ENCODE results near the gene PCDH9.

The PCDH9 gene

GRCh38 chr13:66680031-66680430, 550.1 kb downstream of the PCDH9 start:
- Histone ChIP-seq H3K9ac (ENCODE audit: low read length) (no peak overlapping the region), H3K4me1 (ENCODE audit: control insufficient read depth, insufficient read depth, low read length) (no peaks in the 10 kb centered on the region), H3K27ac (ENCODE audit: low read depth, low read length) (no peak overlapping the region), H3K27me3 (ENCODE audit: control insufficient read depth, insufficient read depth, low read length) (no peaks in the 10 kb centered on the region), H3K4me3 (ENCODE audit: low read length) (no peak overlapping the region), H3K36me3 (ENCODE audit: control insufficient read depth, insufficient read depth, low read length) (no peaks in the 10 kb centered on the region)

DNA sequence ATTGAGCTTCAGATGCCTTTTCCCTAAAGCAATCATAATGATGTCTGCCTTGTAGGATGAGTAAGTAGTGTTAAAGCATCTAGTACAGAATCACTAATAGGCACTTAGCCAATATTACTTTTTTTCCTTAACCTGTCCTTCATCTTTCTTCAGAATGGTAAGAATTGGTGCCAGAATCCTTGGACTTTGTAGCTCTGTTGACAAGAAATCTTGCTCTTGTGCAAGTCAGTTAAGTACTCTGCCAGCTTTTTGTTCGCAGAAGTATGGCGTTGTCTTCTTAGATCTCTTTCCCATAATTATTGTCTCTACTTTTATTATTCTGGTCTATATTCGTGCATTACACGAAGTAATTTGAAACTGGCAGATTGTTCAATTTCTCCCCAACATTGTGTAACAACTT, 554.5 kb downstream of the PCDH9 start:
- H3K27me3 ChIP-seq (ENCODE audit: control insufficient read depth, insufficient read depth, low read length) = no peaks in the 10 kb centered on the region
- H3K27ac ChIP-seq (ENCODE audit: low read depth, low read length) = no peak overlapping the region
- no peaks in the 10 kb centered on the region for H3K36me3 ChIP-seq (ENCODE audit: control insufficient read depth, insufficient read depth, low read length)
- no peak overlapping the region for H3K9ac ChIP-seq (ENCODE audit: low read length)
- H3K4me1 ChIP-seq (ENCODE audit: control insufficient read depth, insufficient read depth, low read length) = no peaks in the 10 kb centered on the region
- H3K4me3 ChIP-seq (ENCODE audit: low read length) = no peak overlapping the region

GRCh38 chr13:66673401-66673800, 556.7 kb downstream of the PCDH9 start:
- no peak overlapping the region for H3K4me3 ChIP-seq (ENCODE audit: low read length)
- no peaks in the 10 kb centered on the region for H3K4me1 ChIP-seq (ENCODE audit: control insufficient read depth, insufficient read depth, low read length)
- H3K27ac ChIP-seq (ENCODE audit: low read depth, low read length) = no peak overlapping the region
- no peaks in the 10 kb centered on the region for H3K27me3 ChIP-seq (ENCODE audit: control insufficient read depth, insufficient read depth, low read length)
- no peaks in the 10 kb centered on the region for H3K36me3 ChIP-seq (ENCODE audit: control insufficient read depth, insufficient read depth, low read length)
- H3K9ac ChIP-seq (ENCODE audit: low read length) = no peak overlapping the region

- H3K27me3 ChIP-seq (ENCODE audit: control insufficient read depth, insufficient read depth, low read length) = no peaks in the 10 kb centered on the region
- no peaks in the 10 kb centered on the region for H3K36me3 ChIP-seq (ENCODE audit: control insufficient read depth, insufficient read depth, low read length)
- H3K27ac ChIP-seq (ENCODE audit: low read depth, low read length) = no peak overlapping the region
- H3K9ac ChIP-seq (ENCODE audit: low read length) = no peak overlapping the region
- H3K4me3 ChIP-seq (ENCODE audit: low read length) = no peak overlapping the region
- H3K4me1 ChIP-seq (ENCODE audit: control insufficient read depth, insufficient read depth, low read length) = no peaks in the 10 kb centered on the region
These were observed 564.1 kb downstream of the PCDH9 start for GRCh38 chr13:66665991-66666390.

DNA sequence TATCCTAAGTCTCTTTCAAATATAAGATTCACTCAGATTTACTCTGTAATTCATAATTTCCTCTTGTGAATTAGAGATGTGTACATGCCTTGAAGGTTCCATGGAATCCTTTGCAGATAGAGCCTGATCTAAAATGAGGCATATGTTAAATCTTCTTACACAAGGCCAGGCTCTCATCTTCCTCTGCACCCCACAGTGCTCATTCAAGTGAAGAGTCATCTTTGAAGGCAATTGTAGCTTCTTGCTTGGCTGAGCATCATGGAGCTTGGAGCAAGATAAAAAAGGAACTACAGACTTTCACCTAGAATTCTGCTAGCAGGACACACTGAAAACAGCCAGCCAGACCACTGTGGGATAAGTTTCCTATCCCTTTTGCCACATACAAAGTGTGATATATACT, 566.4 kb downstream of the PCDH9 start:
- no peak overlapping the region for H3K27ac ChIP-seq (ENCODE audit: low read depth, low read length)
- H3K9ac ChIP-seq (ENCODE audit: low read length) = no peak overlapping the region
- H3K4me3 ChIP-seq (ENCODE audit: low read length) = no peak overlapping the region
- no peaks in the 10 kb centered on the region for H3K4me1 ChIP-seq (ENCODE audit: control insufficient read depth, insufficient read depth, low read length)
- H3K36me3 ChIP-seq (ENCODE audit: control insufficient read depth, insufficient read depth, low read length) = no peaks in the 10 kb centered on the region
- H3K27me3 ChIP-seq (ENCODE audit: control insufficient read depth, insufficient read depth, low read length) = no peaks in the 10 kb centered on the region

DNA sequence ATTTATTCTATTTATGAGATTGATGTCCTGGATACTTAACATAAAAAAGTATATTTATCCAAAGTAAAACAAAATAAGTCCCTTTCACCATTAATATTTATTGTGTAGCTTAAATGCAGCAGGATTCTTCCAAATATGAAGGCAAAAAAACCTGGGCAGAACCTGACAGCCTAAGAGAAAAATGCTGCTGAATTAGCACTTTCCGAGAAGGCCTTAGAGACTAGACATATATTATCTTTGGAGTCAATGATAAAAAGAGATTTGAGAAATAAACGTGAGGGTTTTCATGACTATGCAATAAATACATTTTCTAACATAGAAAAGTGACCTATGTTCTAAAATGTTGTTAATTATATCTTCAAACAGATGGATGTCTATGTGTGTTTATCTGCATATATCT, 566.9 kb downstream of the PCDH9 start:
- Histone ChIP-seq H3K9ac (ENCODE audit: low read length) (no peak overlapping the region), H3K4me3 (ENCODE audit: low read length) (no peak overlapping the region), H3K36me3 (ENCODE audit: control insufficient read depth, insufficient read depth, low read length) (no peaks in the 10 kb centered on the region), H3K27ac (ENCODE audit: low read depth, low read length) (no peak overlapping the region), H3K27me3 (ENCODE audit: control insufficient read depth, insufficient read depth, low read length) (no peaks in the 10 kb centered on the region), H3K4me1 (ENCODE audit: control insufficient read depth, insufficient read depth, low read length) (no peaks in the 10 kb centered on the region)

DNA sequence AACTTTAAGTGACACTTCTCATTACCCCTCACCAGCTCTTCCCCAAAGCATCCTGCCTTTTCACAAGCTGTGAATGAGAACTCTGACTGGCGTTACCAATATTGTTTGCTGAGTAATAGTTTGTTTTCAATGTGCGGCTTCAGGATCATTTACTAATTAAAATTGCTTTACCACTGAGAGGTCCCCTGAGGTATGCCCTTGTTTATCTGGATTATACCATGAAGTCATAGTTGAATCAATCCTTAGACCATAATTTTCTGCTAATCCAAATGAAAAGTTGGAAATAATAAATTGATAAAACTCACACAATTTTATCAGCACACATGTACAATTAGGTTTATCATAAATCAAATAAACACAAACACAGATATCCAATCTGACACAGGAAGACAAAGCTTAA, 568.8 kb downstream of the PCDH9 start:
- Histone ChIP-seq H3K27me3 (ENCODE audit: control insufficient read depth, insufficient read depth, low read length) (no peaks in the 10 kb centered on the region), H3K27ac (ENCODE audit: low read depth, low read length) (no peak overlapping the region), H3K36me3 (ENCODE audit: control insufficient read depth, insufficient read depth, low read length) (no peaks in the 10 kb centered on the region), H3K9ac (ENCODE audit: low read length) (no peak overlapping the region), H3K4me1 (ENCODE audit: control insufficient read depth, insufficient read depth, low read length) (peaks cover 7% of the 10 kb centered on the region), H3K4me3 (ENCODE audit: low read length) (no peak overlapping the region)

GRCh38 chr13:66660468-66660813, 569.7 kb downstream of the PCDH9 start:
- Histone ChIP-seq H3K4me3 (ENCODE audit: low read length) (no peak overlapping the region), H3K27me3 (ENCODE audit: control insufficient read depth, insufficient read depth, low read length) (no peaks in the 10 kb centered on the region), H3K36me3 (ENCODE audit: control insufficient read depth, insufficient read depth, low read length) (no peaks in the 10 kb centered on the region), H3K9ac (ENCODE audit: low read length) (no peak overlapping the region), H3K27ac (ENCODE audit: low read depth, low read length) (no peak overlapping the region), H3K4me1 (ENCODE audit: control insufficient read depth, insufficient read depth, low read length) (peaks cover 7% of the 10 kb centered on the region)

DNA sequence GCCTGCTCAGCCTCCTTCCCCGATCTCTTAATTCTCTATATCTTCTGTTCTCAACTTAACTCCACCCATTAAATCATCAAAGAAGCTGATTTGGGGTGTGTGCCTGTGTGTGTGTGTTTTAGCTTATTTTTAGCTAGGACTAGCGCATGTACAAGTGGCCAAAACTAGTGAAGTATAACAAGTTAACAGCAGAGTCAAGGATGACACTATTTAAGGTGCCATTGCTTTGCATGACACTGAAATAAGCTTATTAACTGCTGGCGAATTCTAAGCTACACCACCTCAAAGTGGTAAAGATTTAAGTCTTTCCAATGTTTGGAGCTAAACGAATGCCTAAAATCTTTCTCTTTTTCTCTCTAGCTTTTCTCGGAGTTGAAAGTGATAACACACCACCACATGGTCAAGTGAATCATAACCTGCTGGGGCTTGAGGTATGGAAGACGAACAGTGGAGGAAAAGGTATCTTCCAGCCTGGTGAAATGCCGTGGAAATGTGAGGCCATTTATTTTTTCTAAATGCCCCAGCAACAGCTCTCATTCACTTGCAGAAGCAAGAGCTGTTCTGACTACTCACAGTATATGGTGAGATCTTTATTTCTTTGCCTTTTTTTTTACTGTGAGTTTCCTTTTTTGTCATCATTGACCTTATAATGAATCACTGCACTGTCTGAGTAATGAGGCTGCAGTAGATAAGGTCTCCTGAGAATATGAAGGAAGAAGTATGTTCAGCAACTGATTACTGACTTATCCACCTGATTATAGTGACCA, 570.3 kb downstream of the PCDH9 start:
- Histone ChIP-seq H3K27me3 (ENCODE audit: control insufficient read depth, insufficient read depth, low read length) (no peaks in the 10 kb centered on the region), H3K9ac (ENCODE audit: low read length) (no peak overlapping the region), H3K36me3 (ENCODE audit: control insufficient read depth, insufficient read depth, low read length) (no peaks in the 10 kb centered on the region), H3K4me3 (ENCODE audit: low read length) (no peak overlapping the region), H3K4me1 (ENCODE audit: control insufficient read depth, insufficient read depth, low read length) (peaks cover 7% of the 10 kb centered on the region), H3K27ac (ENCODE audit: low read depth, low read length) (no peak overlapping the region)

- H3K36me3 ChIP-seq (ENCODE audit: control insufficient read depth, insufficient read depth, low read length) = no peaks in the 10 kb centered on the region
- peaks cover 7% of the 10 kb centered on the region for H3K4me1 ChIP-seq (ENCODE audit: control insufficient read depth, insufficient read depth, low read length)
- H3K4me3 ChIP-seq (ENCODE audit: low read length) = no peak overlapping the region
- no peak overlapping the region for H3K27ac ChIP-seq (ENCODE audit: low read depth, low read length)
- H3K9ac ChIP-seq (ENCODE audit: low read length) = no peak overlapping the region
- H3K27me3 ChIP-seq (ENCODE audit: control insufficient read depth, insufficient read depth, low read length) = no peaks in the 10 kb centered on the region
These were observed 570.9 kb downstream of the PCDH9 start for GRCh38 chr13:66659286-66659685.

DNA sequence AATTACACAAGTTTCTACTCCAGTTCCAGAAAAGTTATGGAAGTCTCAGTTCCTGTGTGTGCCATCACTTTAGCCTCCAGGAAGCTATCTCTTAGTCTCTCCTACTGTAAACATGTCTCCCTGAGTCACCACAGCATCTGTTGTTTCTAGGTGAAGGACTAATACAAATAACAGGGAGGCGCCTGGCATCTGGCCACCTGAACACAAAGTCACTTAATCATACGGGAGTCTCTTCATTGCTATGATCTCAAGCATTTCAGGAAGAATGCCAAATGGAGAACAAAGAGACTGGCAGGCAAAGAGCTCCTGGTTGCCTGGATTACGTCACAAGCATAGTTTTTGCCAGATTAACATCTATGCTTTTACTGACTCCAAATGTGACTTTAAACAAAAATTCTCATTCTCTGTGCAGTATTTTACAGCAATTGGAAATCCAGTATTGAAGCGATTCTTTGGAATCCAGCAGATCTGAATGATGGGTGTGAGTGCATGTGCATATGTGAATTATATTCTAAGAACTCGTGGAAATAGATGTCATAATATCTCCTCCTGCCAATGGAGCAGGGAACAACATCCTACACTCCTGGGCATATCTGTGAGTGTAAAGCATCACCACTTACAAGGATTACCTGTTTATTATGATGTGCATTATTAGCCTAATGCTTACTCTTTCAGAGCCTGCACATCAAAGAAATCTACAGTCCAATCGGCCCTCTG, 572.8 kb downstream of the PCDH9 start:
- Histone ChIP-seq H3K4me3 (ENCODE audit: low read length) (no peak overlapping the region), H3K27me3 (ENCODE audit: control insufficient read depth, insufficient read depth, low read length) (no peaks in the 10 kb centered on the region), H3K27ac (ENCODE audit: low read depth, low read length) (no peak overlapping the region)

GRCh38 chr13:66655847-66656454, 574.2 kb downstream of the PCDH9 start:
- H3K9ac ChIP-seq (ENCODE audit: low read length) = no peak overlapping the region
- H3K27ac ChIP-seq (ENCODE audit: low read depth, low read length) = no peak overlapping the region
- H3K4me3 ChIP-seq (ENCODE audit: low read length) = no peak overlapping the region
- no peaks in the 10 kb centered on the region for H3K36me3 ChIP-seq (ENCODE audit: control insufficient read depth, insufficient read depth, low read length)
- no peaks in the 10 kb centered on the region for H3K27me3 ChIP-seq (ENCODE audit: control insufficient read depth, insufficient read depth, low read length)
- peaks cover 7% of the 10 kb centered on the region for H3K4me1 ChIP-seq (ENCODE audit: control insufficient read depth, insufficient read depth, low read length)

More for the DNA sequence above, 572.8 kb downstream of the PCDH9 start:
- Histone ChIP-seq H3K36me3 (ENCODE audit: control insufficient read depth, insufficient read depth, low read length) (no peaks in the 10 kb centered on the region), H3K4me1 (ENCODE audit: control insufficient read depth, insufficient read depth, low read length) (peaks cover 7% of the 10 kb centered on the region), H3K9ac (ENCODE audit: low read length) (no peak overlapping the region)
